Activated effector memory CD4-positive, alpha-beta T cell treated with Interleukin-2 at 50 U/mL for 16 hours (primary cell): ENCODE data around the gene PLCB1.

Experiments
- DNase-seq: peaks from one replicate; pipeline ENCODE4 v3.0.0-alpha.2; 2020

Gene PLCB1

DNA sequence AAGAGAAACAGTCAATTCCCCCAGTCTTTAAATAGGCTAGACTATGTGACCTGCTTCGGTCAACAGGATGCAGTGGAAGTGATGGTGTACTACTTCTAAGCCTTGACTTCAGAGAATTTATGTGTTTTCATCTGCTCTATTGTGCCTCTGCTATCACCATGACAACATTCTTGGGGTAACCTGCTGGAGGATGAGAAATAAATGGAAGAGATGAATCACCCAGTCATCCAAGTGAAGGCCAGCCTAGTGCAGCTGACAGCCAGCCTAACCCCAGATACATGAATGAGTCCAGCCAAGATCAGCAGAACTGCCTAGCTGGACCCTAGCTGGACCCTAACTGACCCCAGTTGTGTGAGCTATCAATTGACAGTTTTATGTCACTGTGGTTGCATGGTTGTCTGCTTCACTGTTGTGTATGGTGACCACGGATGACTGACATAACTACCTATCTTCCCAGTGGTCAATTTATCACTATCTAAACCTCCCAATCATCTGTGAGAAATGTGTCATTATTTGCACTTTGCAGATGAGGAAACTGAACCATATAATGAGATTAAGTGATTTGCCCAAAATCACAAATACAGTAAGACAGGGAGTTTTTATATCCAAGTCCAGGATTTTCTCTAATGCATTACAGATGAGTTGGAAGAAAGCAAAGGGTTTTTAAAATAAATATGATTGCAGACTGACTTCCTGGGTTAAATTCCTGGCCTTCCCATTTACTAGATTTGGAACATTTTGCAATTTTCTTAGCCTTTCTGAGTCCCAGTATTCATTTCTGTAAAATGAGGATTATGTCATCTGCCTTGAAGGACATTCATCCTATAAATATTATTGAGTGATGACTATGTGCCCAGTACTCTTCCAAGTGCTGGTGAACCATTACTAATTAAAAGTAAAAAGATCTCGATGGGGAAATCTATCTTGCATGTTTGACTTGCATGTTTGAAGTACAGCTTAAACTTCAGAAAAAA, 800.4 kb downstream of the PLCB1 start:
- no peak for DNase-seq

GRCh38 chr20:8933381-8933807, 801.3 kb downstream of the PLCB1 start:
- no peak for DNase-seq

DNA sequence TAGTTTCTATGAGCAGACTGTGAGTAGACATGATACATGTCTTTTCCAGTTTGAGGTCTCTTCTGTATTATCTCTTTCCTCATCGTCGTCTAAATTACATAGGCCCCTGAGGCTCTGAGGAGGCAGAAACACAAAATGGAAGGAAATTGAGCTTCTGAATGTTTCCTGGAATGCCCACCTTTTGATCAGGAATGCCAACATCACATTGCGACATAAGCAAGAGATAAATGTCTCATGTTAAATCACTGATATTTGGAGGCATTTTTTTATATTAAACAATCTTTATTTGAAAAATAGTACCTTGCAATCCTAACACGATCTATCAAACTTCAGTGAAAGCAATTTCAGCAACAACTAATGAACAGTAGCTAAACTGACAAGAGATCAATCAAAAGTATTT, 802.3 kb downstream of the PLCB1 start:
- DNase-seq = no peak
